Stimulated activated CD4-positive, alpha-beta T cell treated with anti-CD3 and anti-CD28 coated beads, Interleukin-15, amount 100 ng/mL, for 24 hours (primary cell): ENCODE data around the gene PPOX.
A peak's percentile ranks its signal among the peaks of the same experiment; 100 is the strongest.

Experiments
- DNase-seq: peaks from one replicate; pipeline ENCODE4 v3.0.0-alpha.2; 2020

Gene PPOX

DNA sequence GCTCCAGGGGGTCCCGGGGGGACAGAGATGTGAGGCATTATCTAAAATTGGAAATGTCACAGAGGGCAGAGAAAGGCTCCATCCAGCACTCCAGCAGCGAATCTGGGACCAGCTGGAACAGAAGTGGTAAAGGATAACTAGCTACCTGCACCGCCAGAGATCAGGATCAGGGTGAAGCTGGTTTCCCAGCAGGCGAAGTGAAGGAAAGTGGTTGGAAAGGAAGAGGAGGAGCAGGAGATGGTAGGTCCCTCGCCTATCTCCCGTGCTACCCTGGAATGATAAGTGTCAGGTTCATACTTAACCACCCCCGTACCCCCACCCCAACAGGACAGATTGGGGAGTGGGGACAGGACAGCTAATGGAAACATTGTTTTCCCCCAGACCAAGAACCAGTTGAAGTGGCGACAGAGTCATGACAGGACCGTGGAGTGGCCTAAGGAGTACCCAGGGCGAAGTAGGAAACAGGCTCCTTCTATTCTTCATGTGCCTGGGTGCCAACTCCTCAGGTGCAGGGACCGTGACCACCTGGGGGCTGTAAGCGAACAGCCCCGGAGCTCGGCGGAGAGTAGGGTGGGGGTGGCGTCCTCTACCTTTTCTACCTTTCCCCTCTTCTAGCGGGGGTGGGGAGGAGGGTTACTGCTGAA is 10.4 kb downstream of the PPOX start:
- DNase-seq: no peak

DNA sequence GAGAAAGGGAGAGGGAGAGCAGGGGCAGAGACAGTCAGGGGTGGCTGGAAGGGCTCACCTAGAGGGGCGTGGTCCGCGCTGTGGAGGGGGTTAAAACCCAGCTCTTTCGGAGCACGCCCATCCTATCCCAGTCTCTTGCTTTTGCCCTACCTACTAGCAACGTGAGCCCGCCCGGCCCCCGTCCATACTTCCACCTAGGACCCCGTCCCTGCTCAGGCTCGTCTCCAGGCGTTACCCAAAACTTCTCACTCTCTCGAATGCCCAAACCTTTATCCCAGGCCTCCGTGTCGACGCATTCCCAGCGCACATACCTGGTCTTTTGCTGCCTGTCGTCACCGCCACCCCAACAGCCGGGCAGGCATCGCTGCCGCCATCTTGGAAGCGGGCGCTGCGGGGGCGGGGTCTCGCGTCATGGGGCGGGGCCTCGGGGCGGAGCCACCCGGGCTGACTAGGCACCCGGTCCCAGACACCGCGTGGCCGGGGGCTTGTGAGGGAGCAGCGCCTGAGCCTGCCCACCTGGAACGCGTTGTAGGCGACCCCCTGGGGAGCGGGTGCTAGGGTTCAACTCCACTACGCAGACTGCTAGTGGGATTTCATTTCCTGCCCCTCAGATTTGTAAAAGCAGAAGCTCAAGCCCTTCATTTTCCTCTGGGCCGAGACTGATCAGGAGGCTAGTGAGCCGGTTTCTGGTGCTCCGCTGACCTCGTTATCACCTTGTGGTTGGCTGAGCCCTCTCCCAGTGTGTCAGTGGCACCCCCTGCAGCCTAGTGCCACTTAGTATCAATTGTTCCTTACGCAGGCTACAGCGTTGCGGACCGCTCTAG is 11.1 kb downstream of the PPOX start, which contains the start of gene B4GALT3:
Gene B4GALT3, minus strand, starts transcription at position 396 of the 824 bp plus-strand sequence. CDS start 1,447 bp downstream, outside the sequence.
- DNase-seq: peak; percentile 97

DNA sequence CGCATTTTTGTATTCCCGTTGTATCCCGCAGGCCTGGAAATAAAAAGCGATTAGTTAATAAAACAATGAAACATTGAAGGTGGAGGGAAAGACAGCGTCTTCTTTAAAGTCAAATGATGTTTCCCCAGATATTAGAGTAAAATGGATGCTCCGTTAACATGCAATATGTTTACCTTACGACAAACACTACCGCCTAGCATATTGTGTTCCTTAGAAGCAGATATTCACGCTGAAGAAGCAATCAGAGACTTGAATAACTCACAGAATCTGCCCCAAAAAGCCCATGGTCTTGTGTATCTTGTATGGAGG is 11.7 kb downstream of the PPOX start:
- DNase-seq: no peak

DNA sequence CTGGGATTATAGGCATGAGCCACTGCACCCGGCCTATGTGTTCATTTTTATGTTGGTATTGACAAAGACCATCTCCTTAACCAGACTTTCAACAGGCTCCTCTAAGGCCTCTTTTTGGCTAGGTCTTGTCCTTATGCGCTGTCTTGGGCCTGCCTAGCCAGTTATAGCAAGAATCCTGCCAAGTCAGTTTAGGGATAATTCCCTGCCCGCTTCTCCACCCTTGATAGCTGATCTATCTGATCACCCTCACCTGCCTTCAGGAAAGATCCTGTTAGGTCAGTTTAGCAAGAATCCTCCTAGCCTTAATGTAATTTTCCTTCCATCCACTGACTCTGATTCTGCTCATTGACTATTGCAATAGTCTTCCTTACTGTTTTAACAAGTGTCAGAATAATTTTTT is 13.5 kb downstream of the PPOX start:
- DNase-seq: no peak

DNA sequence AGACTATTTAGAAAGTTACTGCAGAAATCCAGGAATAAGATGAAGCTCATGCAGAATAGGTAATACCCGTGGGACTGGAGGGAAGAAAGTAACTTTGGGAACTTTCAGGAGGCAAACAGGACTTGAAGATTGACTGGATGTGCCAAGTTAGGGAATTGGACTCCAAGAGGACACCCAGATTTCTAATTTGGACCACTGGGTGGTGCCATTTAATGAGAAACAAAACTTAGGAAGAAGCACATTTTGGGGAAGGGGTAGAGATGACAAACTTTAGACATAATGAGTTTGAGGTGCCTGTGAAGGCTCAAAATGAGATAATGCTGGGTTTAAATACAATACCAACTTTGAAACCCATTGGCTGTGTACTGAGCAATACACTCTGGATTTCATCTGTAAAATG is 14.4 kb downstream of the PPOX start:
- no peak for DNase-seq

DNA sequence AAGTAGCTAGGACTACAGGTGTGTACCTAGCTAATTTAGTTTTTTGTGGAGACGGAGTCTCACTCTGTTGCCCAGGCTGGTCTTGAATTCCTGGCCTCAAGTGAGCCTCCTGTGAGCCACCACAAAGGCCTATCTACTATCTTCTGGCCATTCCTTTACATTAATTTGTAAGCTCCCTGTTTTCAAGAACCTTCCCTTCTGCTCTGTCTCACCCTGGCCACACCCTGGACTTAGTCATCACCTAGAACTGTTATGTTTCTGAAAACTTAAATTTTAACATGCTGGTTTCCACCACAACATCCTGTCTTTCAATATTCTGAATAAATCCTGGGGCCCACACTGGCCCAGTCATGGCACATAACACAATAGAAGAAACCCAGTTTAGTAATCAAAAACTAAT is 16.0 kb downstream of the PPOX start:
- peak; percentile 76 for DNase-seq

DNA sequence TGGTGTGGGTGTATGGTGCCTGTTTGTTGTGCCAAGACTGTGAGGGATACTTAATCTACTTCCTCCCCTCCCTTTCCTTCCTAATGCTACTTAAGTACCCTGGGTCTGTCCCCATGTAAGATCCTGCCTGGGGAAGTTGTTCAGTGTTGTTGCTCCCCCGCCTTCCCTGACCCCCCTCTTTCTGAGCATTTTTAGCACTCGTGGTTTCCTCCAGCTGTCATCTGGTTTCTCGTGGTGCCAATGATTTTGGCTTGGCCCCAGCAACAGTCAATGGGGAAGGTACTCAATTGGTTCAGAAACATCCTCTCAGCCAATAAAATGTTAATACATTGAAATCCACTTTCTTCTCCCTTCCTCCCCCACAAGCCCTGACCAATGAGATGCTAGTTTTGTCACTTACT is 19.1 kb downstream of the PPOX start:
- DNase-seq: peak; percentile 72

DNA sequence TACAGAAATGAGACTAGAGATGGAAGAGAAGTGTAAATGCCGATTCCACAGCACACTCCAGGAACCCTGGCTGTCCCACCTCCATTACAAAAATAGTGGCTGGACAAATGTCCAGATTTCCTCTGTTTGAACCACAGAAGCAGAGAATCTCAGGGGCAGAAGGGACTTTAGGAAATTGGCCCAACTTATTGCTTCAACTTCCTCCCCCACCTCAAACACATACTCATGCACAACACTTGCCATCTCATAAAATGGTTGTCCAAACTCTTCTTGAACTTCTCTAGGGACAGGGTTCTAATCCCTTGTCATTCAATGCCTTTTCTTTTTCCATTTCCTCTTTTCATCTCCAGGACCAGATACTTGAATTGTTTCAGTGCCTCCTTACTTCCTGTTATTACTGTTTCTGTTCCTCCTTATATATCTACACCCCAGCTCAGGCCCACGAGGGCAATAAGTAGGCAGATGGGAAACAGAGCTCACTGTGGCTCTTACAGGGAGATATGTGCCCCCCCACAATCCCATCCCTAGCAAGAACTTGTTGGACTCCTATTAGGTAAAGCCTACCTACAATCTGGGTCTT is 19.6 kb downstream of the PPOX start:
- DNase-seq: no peak

DNA sequence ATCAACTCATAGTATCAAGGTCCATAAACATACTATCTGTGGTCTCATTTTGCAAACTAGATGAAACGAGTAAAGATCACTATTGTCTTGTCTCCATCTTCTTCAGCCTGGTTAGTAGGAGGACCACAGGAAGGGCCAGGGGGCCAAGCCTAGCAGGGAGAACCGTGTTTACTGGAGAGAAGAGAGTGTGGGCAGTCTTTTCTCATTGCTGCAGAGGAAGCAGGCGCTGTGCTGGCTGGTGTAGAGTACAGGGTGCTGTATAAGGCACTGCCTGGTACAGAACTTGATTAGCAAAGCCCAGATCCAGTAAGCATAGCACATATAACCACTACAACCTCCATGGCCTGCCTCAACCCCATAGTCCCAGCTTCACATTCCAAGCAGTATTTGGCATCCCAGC is 21.1 kb downstream of the PPOX start:
- no peak for DNase-seq

DNA sequence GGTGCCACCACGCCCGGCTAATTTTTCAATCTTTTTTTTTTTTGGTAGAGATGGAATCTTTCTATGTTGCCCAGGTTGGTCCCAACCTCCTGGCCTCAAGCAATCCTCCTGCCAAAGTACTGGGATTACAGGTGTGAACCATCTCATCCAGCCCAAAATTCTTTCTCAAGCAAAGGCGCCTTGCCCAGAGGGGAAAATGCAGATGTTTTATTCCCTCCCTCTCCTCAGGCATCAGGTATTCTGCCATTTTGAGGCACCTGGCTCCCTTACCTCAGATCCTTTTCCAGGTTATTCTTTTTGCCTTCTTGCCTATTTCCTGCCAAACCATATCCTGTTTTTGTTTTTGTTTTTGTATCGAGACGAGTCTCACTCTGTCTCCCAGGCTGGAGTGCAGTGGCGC is 22.2 kb downstream of the PPOX start:
- no peak for DNase-seq

DNA sequence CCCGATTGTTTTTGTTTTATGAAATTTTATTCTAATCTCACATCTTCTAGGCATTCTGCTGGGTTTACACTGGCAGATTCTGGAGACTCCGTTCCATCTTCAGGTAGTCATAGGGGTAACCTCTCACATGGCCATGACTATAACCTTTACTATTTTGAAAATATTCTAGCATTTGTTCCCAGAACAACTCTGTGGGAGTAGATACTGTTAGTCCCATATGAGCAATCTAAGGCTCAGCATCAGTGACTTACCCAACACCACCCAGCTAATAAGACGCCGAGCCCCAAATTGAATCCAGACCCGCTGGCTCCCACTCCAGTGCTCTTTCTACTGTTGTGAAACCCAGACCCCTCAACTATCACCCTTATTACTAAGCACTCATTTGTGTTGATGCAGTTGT is 22.8 kb downstream of the PPOX start:
- no peak for DNase-seq

DNA sequence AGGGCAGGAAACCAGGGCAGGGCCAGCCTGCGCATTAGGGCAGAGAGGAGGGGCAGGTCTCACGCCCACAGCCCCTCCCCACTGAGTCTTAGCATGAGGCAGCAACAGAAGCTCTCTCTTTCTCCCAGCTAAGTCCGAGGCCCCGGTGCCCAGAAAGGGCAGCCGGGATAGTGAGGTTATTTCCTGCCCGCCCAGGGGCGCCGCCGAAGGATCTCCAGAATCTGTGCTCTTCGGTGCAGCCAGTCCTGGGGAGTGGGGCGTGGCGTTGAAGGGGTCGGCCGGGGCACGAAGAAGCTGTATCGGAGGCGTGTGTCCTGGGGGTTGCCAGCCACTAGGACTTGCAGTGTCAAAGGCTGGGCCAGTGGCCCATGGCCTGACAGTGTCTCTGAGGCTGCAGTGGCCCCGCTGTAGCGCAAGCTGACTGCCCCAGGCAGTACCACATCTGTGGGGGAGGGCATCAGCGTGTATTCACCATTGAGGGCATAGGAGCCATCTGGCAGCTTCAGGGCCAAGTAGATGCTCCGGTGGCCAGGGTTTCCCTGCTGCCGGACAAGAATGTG is 24.8 kb downstream of the PPOX start:
- DNase-seq: no peak

DNA sequence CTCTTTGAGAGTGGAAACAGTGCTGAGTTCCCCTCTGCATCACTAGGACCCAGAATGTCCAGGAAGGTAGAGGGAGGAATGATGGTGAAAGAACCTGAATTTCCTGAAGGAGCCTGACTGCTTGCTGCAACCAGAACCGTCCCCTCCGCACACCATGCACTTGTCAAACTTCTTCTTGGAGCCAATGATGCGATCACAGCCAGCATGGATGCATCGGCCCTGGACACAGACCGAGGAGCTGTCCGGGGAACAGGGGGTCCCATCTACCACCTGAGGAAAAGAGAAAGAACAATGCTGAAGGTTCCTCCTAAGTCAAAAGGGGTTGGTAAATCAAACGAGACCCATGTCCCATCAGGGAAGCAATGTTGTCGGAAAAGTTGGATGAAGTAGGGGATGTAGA is 25.7 kb downstream of the PPOX start:
- no peak for DNase-seq

DNA sequence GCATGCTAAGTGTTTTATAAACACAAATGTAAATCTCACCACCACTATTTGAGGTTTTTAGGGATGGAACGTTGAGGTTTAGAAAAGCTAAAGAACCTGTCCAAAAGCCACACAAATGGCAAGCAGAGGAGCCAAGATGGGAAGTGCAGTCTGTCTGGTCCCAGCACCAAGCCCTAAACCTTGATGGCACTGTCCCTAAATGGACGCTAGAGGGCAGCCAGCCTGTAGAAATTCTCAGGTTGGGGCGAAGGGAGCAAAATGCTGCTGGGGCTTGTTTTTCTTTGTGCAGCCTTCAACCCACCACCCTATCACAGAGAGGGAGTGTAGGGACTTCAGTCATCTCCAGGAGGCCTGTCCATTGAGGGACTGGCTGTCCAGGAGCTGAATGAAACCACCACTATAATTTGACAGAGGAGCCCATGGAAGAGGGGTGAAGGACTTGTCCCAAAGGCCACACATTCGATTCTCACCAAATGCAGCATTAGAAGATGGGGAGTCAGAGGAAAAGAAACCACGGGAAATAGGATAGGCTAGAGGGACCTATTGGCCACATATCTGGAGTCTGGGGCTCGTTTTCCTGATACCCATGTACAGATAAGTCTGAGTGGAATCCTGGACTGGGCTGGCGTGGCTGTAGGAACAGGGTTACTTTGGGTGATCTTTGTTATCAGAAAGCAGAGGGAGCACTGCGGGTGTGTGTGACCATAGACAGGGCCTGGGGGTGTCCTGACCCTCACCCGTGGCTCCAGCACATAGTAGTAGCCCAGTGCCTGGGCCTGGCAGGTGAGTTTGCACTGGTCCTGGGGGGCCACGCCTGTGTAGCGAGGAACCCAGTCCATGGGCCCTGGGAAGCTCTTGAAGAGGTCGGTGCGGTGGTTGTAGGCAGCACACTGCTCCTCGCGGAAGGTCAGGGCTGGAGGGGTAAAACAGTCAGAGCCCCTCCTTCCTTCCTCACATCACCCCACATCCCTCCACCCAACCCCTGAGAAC is 26.5 kb downstream of the PPOX start:
- peak; percentile 73 for DNase-seq

DNA sequence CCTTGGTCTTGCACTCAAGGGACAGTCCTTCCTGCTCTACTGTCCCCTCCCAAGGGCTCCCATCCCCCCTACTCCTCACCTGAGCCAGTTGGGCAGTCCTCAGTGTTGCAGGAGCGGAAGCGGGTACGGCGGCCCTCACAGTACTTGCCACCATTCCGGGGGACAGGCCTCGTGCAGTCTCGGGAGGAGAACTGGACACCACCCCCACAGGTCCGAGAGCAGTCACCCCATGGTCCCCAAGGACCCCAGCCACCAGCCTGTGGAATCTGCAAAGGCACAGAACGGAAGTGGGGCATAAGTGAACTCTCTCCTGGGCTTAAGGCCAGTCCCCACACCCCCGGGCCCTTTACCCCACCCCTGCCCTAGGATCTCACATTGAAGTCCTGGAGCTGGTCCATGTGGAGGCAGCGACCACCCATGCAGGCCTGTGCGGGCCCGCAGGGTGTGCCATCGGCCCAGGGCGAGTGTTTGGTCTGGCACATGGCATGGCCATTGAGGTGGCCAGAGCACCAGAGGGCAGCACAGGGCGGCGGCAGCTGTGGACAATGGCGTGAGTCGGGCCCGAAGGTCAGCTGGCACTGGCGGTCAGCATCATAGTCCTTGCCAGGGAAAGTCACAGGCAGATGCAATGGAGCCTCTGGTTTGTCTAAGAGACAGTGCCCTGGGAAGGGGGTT is 27.5 kb downstream of the PPOX start:
- DNase-seq: no peak

DNA sequence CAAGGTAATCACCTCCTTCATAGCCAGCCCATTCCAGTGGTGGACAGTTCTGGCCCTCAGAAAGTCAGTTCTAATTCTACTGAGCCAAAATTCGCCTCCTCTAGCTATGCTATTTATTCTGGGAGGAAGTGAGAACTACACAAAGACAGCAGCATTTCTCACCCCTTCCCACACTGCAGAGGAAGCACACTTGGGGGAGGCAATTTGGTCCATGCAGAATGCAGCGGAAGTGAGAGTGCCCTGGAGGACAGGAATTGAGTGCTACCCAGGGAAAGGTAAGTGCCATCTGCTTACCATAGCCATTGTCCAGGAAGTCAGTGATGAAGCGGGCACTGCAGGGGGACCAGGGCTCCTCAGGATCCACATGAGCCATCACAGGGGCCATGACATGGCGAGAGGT is 28.9 kb downstream of the PPOX start:
- no peak for DNase-seq

DNA sequence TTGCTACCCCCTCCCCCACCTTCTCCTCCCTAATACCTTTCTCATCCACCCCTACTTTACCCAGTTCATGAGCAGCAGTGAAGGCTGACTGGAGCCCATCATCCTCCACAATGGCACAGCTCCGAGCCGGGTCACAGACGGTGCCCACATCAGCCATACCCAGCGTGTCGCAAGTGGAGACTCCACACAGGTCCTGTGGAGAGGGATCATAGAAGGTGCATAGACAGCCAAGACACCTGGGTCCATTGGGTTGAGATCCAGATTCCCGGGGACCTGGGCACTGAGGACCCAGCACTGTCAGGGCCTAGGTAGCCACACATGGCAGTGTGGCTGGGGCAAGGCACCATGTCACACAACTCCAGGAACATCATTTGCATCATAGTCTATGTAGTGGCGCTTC is 29.9 kb downstream of the PPOX start:
- DNase-seq: no peak

DNA sequence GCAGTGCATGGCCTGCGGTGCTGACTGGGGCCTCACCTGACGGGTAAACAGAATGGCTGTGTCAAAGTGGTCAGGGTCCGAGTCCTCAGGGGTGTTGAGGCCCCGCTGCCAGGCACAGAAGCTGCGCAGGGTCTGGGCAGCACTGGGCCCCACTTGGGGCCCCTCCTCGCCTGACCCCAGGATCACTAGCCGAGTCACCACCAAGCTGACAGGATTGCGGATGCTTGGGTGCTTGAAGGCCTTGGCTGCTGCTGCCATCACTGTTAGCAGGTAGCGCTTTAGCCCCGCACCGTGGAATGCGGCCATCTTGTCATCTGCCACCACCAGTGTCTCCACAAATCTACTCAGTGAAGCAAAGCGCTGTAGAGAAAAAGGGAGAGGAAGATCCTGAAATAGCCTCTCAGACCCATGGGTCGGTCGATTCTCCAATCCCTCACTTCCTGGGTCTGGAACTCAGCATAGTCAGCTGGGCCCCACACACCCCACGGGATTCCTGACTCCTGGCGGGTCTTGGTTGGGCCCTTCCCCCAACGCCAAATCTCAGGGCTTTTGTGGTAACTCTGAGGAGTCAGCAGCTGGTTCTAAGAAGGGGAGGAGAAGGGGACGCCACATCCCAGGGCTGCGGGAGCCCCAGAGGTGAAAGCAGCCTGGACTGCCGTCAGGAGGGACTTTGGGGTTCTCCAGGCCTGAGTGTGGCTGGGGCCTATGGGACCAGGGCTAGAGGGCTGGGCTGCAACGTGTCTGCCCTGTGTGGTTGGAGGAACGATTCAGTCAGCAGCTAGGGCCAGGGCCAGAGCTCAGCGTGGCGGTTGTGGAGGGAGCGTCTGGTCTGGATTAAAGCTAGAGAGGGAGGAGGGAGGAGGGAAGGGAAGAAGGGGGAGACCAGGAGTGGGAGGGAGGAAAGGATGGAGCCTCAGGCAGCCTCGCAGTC is 30.6 kb downstream of the PPOX start:
- no peak for DNase-seq

DNA sequence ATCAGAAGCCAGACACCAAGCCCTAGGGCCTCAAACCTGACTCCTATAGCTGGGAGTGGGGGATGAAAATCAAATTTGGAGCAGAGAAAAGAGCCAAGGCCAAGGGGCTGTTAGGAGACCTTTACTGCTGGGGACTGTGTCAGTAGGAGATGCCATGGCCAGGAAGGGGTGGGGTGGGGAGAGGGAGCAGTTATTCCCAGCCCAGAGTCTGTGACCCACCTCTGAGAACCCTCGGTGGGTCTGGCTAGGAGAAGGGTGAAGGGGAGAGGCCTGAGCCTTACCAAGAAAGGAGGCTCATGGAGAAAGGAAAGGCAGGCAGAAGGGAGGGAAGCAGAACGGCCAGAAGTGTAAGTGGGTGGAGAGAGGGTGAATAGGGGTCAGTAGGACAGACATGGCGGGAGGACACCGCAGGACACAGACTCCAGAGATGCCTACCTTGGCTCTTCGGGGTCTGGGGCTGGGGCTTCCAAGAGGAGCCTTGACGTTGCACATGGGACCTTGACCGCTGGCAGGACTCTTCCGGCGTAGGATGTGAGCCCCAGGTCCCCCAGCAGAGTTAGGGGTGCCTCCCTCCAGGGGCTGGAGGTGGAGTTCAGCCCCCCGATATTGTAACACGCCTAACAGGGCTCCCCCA is 31.5 kb downstream of the PPOX start:
- DNase-seq: no peak

DNA sequence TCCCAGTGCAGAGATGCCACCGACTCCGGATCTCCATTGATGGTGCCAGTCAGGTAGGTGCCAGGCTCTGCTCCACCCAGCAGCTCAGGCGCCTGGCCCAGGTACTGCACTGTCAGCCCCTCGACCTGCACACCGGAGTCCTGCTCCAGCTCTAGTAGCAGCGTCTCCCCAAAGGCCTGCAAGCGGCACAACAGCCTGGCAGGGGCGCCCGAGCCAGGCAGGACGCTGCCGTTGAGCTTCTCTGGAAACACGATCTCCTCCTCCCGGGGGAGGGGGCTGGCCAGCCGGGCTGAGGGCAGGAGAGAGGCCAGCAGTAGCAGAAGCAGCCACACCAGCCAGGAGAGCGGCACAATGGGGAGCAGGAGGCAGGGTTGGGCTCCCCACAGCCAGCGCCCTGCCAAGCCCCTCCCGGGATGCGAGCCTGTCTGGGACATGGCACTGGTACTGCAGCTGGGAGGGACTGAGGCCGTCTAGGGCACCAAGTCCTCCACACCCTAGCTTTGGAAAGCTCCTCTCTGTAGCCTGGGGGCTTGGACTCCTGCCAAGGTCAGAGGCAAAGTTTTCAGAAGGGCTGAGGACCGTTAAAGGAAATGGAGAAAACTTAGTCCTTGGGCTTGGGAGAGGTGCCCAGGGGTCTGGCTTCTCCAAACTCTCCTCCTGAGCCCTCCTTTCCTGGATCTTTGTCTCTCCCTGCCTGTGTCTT is 32.1 kb downstream of the PPOX start:
- DNase-seq: no peak
